H1 (cell line): ENCODE results near the gene ALOX15. TPM values are rescaled to one million over a fixed set of nuclear protein-coding genes. Genes with fewer than 3 reads are reported as not detected.

Source experiments
- CBX5 ChIP-seq: fragments of 300-800, 300-1000 bp; sonication (generic); IDR thresholded peaks from 2 replicates; pipeline ENCODE4 v1.7.1; 2016; ENCODE audit warnings: antibody characterized with exemption, low read length, low read depth
- EGR1 ChIP-seq: IDR thresholded peaks from 2 replicates; pipeline ENCODE4 v1.6.1; 2011; ENCODE audit warnings: low read depth, low read length, borderline replicate concordance
- EP300 ChIP-seq, 2 experiments: IDR thresholded peaks; 1 replicate in 1 of 2; 2 replicates in 1 of 2; pipeline ENCODE4 v1.6.1; 2011 to 2012; ENCODE audit warnings: low read depth in 2 of 2, low read length in 2 of 2, mild to moderate bottlenecking in 2 of 2, borderline replicate concordance in 1 of 2, inconsistent platforms in 1 of 2, moderate library complexity in 1 of 2
- KDM1A ChIP-seq: fragments of 200-600, 300-600 bp; sonication (generic); IDR thresholded peaks from 2 replicates; pipeline ENCODE4 v1.7.1; 2016; ENCODE audit warnings: mild to moderate bottlenecking, low read length, borderline replicate concordance
- KDM4A ChIP-seq: IDR thresholded peaks from one replicate; pipeline ENCODE4 v1.7.1; 2012; ENCODE audit warnings: low read depth, mild to moderate bottlenecking, moderate library complexity, low read length, inconsistent platforms; ENCODE audit not compliant: severe bottlenecking
- RAD21 ChIP-seq, 2 experiments: IDR thresholded peaks in 1 of 2; conservative IDR thresholded peaks in 1 of 2; 2 replicates each; pipeline ENCODE4 v1.6.1; 2011; ENCODE audit warnings: low read depth in 2 of 2, low read length in 2 of 2, improper control_type of control experiment in 1 of 2, inconsistent platforms in 1 of 2, mild to moderate bottlenecking in 1 of 2, moderate library complexity in 1 of 2
- polyA plus RNA-seq, 7 experiments: library from polyadenylated mRNA; depleted of rRNA in 3 of 7; stranded (reverse) in 5 of 7; unstranded in 2 of 7; fragments of >200 nt in 5 of 7; fragments of 200-250 nt in 2 of 7; gene quantifications; 1 replicate in 5 of 7; 2 replicates in 1 of 7; 4 replicates in 1 of 7; pipeline versions ENCODE4 v1.2.1 to v1.2.3, GENCODE V29; 2011 to 2013; ENCODE audit warnings: missing spikeins in 2 of 7, mixed read lengths in 2 of 7
- total RNA-seq: library from RNA; stranded (reverse); fragmentation: NEBNext Ultra II Directional; extraction: Animal tissue kit (Norgen Biotek cat#: 25700); gene quantifications from 2 replicates; pipeline ENCODE4 v1.2.1, GENCODE V29; 2021

ALOX15 gene
- total and polyA plus RNA-seq, 2 of the 8 experiments (the other 6 are each of a cell fraction or from before 2014, with no cell fraction given) = 1.5 to 1.7 TPM

DNA sequence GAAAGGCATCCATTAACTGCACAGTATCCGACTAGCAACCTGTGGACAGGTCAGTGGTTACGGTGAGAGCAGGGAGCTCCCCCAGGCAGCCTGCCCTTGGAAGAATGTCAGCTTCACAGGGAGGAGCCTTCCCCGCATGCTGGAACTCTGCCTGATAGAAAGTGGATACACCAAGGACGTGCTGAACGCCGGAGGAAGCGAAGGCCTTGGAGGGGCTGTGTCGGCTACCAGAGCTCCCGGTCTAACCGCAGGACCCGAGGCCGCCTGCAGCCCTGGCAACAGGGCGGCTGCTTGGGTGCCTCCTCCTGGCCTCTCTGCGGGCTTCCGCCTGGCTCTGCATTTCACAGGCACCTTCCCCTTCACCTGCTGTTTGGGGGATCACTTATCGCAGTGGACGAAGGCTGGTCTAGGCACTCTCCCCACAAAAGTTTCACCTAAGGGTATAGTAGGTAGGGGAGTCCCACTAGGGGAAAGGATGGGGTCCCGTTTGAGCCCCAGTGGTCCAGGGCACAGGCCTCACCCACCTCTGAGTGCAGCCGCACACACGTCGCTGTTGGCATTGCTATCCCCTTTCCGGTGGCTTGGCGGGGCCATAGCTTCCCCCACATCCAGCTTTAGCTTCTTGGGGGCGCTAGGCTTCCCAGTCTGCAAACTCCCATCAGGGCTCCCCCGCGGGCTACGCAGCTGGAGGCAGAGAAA is 32.7 kb upstream of the ALOX15 start (continued):
- no peak for TF ChIP-seq KDM4A
- no peak for TF ChIP-seq EP300 (IDR thresholded peaks at IDR 0.05; ENCODE audit: borderline replicate concordance in 1 of 2, low read depth in 2 of 2, low read length in 2 of 2)
- no peak for TF ChIP-seq CBX5
- no peak for TF ChIP-seq KDM1A
- no peak for TF ChIP-seq EGR1
- TF ChIP-seq RAD21 (IDR thresholded peaks at IDR 0.05 in 1 of 2, conservative IDR thresholded peaks at IDR 0.05 in 1 of 2; ENCODE audit: low read depth in 2 of 2, low read length in 2 of 2) = no peak
- TF ChIP-seq, all 59 proteins: peak for 0
